ENCODE results near the gene CHM.
"Not testable (repeated sequence)": the region's sequence is repeated elsewhere in the genome, so short reads cannot be mapped to it uniquely, and the experiment has no call there.

The CHM gene

GRCh38 chrX:86047174-86047935 lies at the start of gene CHM:
CHM (minus strand) TSS chrX:86047558; CDS start chrX:86047532, 26 bp downstream.
- no peak for DNase-seq

- DNase-seq, result no peak
Observed at GRCh38 chrX:86078650-86079049, 31.3 kb upstream of the CHM start.

DNA sequence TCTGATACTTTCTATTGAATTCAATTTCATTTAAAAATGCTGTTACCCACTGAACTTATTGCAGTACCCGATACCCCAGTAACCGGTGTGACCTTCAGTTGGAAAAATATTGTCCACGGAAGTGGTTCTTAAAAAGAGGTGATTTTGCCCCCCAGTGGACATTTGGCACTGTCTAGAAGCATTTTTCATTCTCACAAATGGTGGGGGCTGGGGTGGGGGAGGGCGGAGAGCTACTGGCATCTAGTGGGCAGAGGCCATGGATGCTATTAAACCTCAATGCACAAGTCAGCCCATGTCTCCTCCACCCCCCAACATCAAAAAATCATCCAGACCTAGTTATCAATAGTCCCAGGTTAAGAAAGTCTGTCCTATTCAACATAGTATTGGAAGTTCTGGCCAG lies 19.6 kb upstream of the CHM start:
- no peak for DNase-seq

DNA sequence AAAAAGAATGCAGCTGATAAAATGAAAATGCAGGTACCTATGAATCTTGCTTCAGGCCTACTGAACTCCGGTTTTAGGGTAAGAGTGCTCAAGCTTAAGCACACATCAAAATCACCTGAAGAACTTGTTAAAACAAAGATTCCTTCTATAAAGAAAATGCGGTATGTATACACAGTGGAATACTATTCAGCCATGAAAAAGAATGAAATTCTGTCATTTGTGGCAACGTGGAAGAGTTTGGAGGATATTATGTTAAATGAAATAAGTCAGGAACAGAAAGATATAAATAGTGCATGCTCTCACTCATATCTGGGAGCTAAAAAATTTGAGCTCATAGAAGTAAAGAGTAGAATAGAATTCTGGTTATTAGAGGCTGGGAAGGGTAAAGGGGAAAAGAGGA lies 14.0 kb upstream of the CHM start:
- no peak for DNase-seq

DNA sequence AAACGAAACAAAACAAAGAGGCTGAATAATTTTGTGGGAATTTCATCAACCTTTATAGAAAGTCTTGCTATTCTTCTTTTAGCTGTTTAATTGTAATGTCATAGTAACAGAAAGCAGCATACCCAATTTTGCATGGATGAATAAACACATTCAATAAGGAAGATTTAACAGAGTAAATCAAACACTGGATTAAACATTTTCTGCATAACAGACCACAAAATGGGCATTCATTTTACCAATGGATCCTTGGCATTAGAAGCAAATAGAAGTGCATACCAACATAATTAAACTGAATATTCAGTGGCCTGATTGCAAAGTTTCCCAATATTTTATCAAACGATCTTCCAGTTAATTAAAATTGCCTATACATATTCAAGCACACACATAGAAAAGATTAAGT lies 4.4 kb upstream of the CHM start:
- no peak for DNase-seq

DNA sequence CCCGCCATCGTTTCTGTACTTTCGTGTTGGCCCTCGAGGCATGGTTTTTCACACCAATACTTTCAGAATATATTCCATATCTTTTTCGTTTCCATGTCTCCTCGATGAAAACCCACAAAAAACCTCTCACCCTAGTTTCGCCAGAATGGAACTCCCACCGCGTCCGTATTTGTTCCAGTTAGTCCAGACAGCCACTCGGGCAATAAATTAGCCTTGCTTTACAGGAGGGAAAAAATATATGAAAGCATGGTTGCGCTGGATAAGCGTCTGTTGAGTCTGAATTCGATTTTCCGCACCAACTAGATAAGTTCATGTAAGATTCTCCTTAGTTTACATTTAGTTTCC lies 550 bp upstream of the CHM start:
- no peak for DNase-seq

GRCh38 chrX:86044216-86044615 lies 3.1 kb downstream of the CHM start:
- no peak for DNase-seq

- DNase-seq, result no peak
Observed at GRCh38 chrX:86039625-86040568, 7.5 kb downstream of the CHM start.

- DNase-seq, result no peak
Observed at GRCh38 chrX:86033385-86033784, 14.0 kb downstream of the CHM start.

GRCh38 chrX:86028681-86029080 lies 18.7 kb downstream of the CHM start:
- DNase-seq, result no peak

DNA sequence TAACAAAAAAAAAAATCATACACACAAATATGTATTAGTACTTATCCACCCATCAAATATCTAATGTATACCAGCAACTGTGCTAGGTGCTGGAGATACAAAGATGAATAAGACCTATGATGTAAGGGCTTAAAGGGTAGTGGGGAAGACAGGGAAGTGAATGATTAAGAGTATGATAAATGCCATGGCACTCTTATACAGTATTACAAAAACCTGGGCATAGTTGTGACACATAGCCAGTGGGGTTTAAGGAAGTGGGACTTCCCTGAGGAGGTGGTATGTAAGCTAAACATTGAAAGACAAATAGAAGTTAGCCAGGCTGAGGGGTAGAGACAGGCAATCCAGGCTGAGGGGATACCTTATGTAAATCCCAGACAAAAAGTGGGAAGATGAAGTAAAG lies 23.5 kb downstream of the CHM start:
- no peak for DNase-seq

DNA sequence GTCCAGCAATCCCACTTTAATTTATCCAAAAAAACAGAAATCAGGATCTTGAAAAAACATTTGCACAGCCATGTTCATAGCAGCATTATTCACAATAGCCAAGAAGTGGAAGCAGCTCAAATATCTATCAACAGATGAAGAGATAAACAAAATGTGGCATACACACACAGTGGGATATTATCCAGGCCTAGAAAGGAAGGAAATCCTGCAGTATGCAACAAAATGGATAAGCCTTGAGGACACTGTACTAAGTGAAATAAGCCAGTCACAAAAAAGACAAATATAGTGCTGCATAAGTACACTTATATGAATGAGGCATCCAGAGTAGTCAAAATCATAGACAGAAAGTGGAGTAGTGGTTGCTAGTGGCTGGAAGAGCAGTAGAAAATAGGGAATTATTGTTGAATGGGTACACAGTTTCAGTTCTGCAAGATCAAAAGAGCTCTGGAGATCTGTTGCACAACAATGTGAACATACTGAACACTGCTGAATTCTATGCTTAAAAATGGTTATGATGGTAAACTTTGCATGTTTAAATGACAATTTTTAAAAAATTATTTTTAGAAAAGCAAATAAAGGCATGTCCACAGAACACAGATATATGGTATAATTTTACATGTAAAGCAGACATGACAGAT lies 25.6 kb downstream of the CHM start:
- DNase-seq, result no peak

- no peak for DNase-seq
Observed at GRCh38 chrX:86016139-86016538, 31.2 kb downstream of the CHM start.

DNA sequence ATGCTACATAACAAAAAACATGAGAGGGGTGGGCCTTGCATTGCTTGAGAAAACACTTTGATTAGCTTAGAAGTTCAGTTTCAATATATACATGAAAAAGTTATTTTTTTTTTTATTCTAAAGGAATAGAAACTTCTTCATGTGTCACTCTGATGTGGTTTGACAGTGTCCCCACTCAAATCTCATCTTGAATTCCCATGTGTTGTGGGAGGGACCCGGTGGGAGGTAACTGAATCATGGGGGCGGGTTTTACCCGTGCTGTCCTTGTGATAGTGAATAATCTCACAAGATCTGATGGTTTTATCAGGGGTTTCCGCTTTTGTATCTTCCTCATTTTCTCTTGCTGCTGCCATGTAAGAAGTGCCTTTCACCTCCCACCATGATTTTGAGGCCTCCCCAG lies 32.4 kb downstream of the CHM start:
- DNase-seq, result not testable (repeated sequence)

DNA sequence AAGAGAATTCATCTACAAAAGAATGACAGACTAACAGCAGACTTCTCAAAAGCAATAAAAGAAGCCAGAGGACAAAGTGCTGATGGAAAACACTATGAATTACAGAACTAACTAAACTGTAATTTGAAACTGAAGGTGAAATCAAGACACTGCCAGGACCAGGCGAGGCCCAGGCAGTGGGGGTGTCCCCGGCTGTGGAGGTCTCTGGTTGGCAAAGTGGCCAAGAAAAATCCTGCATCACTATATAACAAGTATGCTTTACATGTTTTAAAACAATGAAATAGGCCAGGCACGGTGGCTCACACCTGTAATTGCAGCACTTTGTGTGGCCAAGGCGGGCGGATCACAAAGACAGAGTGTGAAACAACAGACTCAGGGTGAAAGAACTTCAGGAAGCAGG lies 32.9 kb downstream of the CHM start:
- DNase-seq, result no peak

DNA sequence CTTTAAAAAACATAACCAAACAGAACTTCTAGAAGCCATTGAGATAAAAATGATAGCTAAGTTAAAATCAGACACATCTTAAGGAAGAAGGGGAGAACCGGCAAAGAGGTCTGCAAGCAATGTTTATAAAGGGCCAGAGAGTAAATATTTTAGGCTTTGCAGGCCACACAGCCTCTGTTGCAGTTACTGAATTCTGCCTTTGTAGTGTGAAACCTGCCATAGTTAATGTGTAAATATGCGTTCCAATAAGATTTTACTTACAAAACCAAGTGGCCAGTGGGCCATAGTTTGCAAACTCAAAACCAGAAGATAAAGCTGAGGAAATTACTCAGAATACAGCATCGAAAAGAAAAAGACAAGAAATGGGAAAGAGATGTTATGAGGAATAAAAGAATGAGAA lies 33.6 kb downstream of the CHM start:
- DNase-seq, result no peak

GRCh38 chrX:86012188-86012587 lies 35.2 kb downstream of the CHM start:
- no peak for DNase-seq

DNA sequence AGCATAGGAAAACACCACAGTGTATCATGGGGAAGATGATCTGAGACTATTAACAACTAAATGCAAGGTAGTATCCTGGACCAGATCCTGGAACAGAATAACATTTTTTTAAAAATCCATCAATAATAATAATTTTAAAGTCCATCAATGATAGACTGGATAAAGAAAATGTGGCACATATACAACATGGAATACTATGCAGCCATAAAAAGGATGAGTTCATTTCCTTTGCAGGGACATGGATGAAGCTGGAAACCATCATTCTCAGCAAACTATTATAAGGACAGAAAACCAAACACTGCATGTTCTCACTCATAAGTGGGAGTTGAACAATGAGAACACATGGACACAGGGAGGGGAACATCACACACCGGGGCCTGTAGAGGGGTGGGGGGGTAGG lies 37.6 kb downstream of the CHM start:
- DNase-seq, result not testable (repeated sequence)

DNA sequence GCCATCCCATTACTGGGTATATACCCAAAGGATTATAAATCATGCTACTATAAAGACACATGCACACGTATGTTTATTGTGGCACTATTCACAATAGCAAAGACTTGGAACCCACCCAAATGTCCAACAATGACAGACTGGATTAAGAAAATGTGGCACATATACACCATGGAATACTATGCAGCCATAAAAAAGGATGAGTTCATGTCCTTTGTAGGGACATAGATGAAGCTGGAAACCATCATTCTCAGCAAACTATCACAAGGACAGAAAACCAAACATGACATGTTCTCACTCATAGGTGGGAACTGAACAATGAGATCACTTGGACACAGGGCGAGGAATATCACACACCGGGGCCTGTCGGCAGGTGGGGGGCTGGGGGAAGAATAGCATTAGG lies 39.5 kb downstream of the CHM start:
- not testable (repeated sequence) for DNase-seq

GRCh38 chrX:86002076-86002896 lies 45.1 kb downstream of the CHM start:
- DNase-seq, result no peak

GRCh38 chrX:85998954-85999353 lies 48.4 kb downstream of the CHM start:
- DNase-seq, result no peak

GRCh38 chrX:85996555-85996954 lies 50.8 kb downstream of the CHM start:
- no peak for DNase-seq

DNA sequence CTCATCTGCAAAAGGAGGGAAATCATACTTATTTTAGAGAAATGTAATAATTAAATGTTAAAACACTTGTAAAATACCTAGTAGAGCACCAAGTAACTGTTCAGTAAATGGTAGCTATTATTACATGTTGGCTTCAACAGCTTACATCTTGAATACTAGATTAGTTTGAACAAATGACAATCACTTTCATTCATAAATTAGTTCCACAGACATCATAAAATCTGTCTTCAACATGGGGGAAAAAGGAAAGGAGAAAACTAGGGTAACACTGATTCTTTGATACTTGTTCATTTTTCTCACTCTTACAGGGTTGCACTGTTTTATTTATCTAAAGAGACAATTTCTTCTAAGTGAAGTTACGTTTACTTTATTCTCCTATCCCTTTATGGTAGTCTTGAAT lies 51.7 kb downstream of the CHM start:
- no peak for DNase-seq
